Fibroblast of skin of left quadriceps (primary cell): Measurements from ENCODE around the gene C1orf21.
"Not testable (repeated sequence)": the region's sequence is repeated elsewhere in the genome, so short reads cannot be mapped to it uniquely, and the experiment has no call there.

ENCODE experiments used
- DNase-seq, 2 experiments: peaks; one replicate each; pipeline ENCODE4 v3.0.0-alpha.2; 2013; ENCODE audit warnings: low read depth in 2 of 2

The C1orf21 gene

GRCh38 chr1:184597650-184598357, 211.0 kb downstream of the C1orf21 start:
- DNase-seq: peak; percentile 35 to 36

GRCh38 chr1:184598403-184599193, 211.8 kb downstream of the C1orf21 start:
- no peak for DNase-seq

- DNase-seq: no peak
Measured at GRCh38 chr1:184604152-184604900, 217.5 kb downstream of the C1orf21 start.

- DNase-seq: no peak
Measured at GRCh38 chr1:184605941-184606340, 219.1 kb downstream of the C1orf21 start.

- no peak for DNase-seq
Measured at GRCh38 chr1:184606786-184607185, 220.0 kb downstream of the C1orf21 start.

GRCh38 chr1:184608581-184608980, 221.8 kb downstream of the C1orf21 start:
- no peak for DNase-seq

- DNase-seq: no peak
Measured at GRCh38 chr1:184608990-184609389, 222.2 kb downstream of the C1orf21 start.

GRCh38 chr1:184610876-184611595, 224.2 kb downstream of the C1orf21 start:
- no peak for DNase-seq

- not testable (repeated sequence) for DNase-seq
Measured at GRCh38 chr1:184612229-184612628, 225.4 kb downstream of the C1orf21 start.

- DNase-seq: no peak
Measured at GRCh38 chr1:184614667-184615066, 227.8 kb downstream of the C1orf21 start.

- DNase-seq: no peak
Measured at GRCh38 chr1:184615301-184615700, 228.5 kb downstream of the C1orf21 start.

GRCh38 chr1:184616504-184616903, 229.7 kb downstream of the C1orf21 start:
- no peak for DNase-seq

GRCh38 chr1:184617433-184618029, 230.7 kb downstream of the C1orf21 start:
- DNase-seq: no peak

GRCh38 chr1:184618851-184619250, 232.0 kb downstream of the C1orf21 start:
- no peak for DNase-seq

- DNase-seq: no peak
Measured at GRCh38 chr1:184620469-184620868, 233.6 kb downstream of the C1orf21 start.

GRCh38 chr1:184621260-184621659, 234.4 kb downstream of the C1orf21 start:
- DNase-seq: peak; percentile 5 to 18

GRCh38 chr1:184622136-184622823, 235.5 kb downstream of the C1orf21 start:
- peak; percentile 83 to 84 for DNase-seq

- no peak for DNase-seq
Measured at GRCh38 chr1:184623404-184623803, 236.6 kb downstream of the C1orf21 start.

- DNase-seq: no peak
Measured at GRCh38 chr1:184624051-184624450, 237.2 kb downstream of the C1orf21 start.

GRCh38 chr1:184624626-184625025, 237.8 kb downstream of the C1orf21 start:
- DNase-seq: no peak

- no peak for DNase-seq
Measured at GRCh38 chr1:184625271-184625670, 238.4 kb downstream of the C1orf21 start.
